Activated T-cell treated with anti-CD3 and anti-CD28 coated beads for 24 hours (primary cell): ENCODE data around the gene MERTK.
"Not testable (repeated sequence)": the region's sequence is repeated elsewhere in the genome, so short reads cannot be mapped to it uniquely, and the experiment has no call there.

Experiments
- DNase-seq: peaks from one replicate; pipeline ENCODE4 v3.0.0-alpha.2; 2020; ENCODE audit warnings: low read depth

MERTK gene

DNA sequence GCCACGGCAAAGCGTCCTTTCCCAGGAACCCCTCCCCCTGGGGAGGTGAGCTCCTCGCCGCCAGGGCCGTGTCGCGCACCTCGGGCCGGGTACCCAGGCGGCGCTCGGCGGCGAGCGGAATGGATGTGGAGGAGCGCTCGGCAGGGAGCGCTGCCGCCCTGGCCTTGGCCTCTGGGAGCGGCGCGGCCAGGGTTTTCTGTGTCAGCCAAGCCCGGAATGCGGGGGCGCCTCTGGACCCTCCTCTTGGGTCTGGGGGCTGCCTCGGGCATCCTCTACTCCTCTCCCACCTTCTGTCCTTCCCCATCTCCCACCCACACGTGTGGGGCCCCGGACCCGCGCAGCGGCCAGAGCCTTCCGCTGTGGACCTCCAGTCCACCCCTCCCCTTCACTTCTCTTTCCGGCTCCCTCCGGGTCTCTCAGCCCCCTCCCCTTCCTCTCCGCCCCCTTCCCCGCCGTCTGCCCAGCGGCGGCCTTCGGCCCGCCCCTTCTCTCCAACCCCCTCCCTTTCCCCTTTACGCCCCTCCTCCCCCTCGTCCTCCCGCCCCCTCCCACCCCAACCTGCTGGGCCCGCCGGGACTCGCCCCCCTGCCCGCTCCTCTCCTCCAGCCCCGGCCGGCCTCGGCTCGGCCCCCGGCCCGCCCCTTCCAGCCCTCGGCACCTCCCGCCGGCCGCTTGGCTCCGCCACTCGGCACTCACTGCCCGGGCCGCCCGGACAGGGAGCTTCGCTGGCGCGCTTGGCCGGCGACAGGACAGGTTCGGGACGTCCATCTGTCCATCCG, at the start of gene MERTK:
Gene MERTK, plus strand, starts transcription at position 684 of the 779 bp plus-strand sequence. CDS start 129 bp downstream, outside the sequence.
- no peak for DNase-seq

DNA sequence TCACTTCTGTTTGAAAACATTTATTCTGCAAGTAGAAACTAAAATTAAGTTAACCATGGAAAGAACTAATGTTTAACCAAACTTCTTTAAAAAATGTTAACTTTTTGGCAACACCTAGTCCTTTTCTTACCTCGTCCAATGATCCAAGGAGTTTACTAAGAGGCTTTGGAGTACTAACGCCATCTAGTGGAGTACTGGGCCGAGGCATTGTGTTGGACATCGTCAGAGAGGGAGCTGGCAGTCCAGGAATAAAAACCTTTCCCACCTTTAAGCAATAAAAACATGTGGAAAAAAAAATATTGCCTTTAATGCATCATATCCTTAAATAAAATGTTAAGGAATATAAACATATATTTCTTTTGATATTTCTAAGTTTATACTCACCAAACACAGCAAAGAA, 47.8 kb upstream of the MERTK start:
- DNase-seq: not testable (repeated sequence)

DNA sequence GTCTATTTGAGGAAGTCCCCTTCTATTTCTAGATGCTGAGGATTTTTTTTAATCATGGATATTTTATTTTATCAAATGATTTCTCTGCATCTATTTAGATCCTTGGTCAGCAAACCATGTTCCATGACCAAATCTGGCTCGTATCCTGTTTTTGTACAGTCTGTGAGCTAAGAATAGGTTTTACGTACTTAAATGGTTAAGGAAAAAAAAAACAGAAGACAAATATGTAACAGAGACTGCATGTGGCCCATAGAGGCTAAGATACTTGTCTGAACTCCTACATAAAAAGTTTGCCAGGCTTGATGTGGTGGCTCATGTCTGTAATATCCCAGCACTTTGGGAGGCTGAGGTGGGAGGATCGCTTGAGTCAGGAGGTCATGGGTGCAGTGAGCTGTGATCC, 45.9 kb upstream of the MERTK start:
- not testable (repeated sequence) for DNase-seq

DNA sequence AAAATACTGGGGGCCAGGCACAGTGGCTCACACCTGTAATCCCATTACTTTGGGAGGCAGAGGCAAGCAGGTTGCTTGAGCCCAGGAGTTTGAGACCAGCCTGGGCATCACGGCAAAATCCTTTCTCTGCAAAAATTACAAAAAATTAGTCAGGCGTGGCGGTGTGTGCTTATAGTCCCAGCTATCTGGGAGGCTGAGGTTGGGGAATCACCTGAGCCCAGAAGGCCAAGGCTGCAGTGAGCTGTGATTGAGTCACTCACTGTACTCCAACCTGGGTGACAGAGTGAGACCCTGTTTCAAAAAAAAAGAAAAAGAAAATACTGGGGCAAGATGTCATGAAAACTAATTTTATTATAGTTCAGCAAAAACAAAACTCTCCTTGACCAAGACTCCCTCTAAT, 38.4 kb upstream of the MERTK start:
- DNase-seq: not testable (repeated sequence)

DNA sequence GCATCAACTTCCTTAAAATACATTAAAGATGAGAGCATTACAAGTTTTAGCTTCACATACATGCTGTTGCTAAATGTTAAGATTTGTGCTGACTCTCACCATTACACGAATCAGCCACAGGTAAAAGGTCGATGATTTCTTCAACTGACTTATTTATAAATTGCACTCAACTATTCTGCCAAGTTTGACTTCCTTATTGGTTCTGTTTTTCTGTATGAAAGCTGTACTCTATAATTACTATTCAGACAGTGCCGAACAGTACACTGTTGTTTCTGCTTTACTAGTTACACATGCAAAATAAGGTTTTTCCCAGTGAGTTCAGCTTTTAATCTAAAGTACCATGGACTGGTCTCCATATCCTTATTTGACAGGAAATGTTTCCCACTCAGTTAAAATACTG, 33.3 kb upstream of the MERTK start:
- not testable (repeated sequence) for DNase-seq

DNA sequence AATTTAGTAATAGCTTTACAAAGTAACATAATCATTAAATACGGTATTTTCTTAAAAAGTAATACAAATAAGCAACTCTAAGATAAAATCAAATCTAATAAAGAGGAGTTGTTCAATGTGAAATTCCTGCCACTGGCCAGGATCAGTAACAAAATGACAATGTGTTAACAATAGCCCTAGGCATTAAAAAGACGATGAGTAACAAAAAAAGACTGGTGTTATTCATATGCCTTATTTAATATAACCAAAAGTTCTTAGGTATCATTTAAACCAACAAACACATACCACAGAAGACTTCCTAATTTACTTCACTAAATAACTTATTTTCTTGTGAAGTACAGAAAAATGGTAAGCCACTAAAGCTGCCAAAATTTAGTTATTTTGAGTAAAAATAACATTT, 25.6 kb upstream of the MERTK start:
- DNase-seq: not testable (repeated sequence)

DNA sequence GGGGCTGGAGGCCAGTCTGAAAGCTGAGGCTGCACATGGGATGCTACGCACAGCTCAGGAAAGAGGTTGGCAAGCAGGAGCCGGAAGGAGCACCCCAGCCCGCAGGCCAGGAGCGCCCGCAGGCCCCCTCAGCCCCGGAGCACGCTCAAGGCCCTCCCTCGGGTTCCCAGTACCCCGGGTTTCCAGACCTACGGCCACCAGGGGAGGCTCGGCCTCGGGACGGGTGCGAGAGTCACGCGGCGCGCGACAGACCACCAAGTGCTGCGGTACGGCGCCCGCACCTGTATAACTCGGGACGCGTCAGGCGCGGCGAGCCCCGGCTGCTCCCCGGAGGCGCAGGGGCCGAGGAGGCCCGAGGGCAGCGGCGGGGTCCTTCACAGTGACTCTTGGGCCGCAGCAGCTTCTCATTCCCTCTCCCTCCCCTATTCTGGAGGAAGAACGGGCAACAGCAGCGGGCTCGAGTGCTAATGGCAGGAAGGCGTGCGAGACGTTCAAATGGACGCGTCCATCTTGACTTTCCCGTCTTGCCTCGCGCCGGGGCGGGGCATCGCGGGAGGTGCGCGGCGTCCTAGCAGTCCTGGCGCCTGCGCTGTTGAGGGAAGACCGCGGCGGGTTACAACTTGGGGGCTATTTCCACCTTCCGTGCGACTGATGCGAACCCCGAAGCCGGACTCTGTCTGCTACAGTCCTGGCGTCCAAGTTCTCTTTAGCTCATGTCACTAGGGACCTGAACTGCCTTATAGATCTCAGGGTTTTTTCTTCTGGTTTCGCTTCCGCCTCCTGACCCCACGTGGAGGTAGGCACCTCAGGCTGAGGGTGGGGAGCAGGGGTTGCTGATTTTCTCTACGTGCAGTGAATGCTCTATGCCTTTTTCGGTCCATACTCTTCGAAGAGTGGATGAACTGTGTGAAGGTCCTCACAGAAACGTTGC, 14.5 kb upstream of the MERTK start, which contains the start of gene ANAPC1:
Gene ANAPC1, minus strand, starts transcription at position 533 of the 931 bp plus-strand sequence. CDS start 3,368 bp downstream, outside the sequence.
- DNase-seq: peak; percentile 84

DNA sequence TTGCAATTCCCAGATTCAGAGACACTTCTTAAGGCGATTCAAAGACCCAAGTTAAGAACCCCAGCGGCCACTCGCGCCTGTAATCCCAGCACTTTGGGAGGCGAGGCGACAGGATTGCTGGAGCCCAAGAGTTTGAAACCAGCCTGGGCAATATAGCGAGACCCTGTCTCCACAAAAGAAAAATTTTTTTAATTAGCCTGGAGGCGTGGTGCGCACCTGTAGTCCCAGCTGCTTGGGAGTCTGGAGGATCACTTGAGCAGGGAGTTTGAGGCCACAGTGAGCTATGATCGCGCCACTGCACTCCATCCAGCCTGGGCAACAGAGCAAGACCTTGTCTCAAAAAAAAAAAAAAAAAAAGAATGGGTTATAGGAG, 13.8 kb upstream of the MERTK start:
- DNase-seq: no peak

DNA sequence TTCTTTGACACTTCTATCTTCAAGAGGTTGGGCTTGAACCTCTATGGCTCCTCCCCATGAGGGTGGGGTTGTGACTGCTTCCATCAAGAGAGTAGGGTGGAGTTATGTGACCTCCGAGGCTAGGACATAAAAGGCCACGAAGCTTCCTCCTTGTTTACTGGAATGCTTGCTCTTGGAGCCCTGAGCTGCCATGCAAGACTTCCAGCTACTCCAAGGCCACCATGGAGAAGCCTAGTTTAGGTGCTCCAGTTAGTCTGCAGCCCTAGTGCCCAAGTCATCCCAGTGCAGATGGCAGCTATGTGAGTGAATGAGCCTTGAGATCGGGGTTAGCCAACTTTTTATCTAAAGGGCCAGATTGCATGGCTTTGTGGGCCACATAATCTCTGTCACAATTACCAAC, 2.4 kb upstream of the MERTK start:
- DNase-seq: no peak

DNA sequence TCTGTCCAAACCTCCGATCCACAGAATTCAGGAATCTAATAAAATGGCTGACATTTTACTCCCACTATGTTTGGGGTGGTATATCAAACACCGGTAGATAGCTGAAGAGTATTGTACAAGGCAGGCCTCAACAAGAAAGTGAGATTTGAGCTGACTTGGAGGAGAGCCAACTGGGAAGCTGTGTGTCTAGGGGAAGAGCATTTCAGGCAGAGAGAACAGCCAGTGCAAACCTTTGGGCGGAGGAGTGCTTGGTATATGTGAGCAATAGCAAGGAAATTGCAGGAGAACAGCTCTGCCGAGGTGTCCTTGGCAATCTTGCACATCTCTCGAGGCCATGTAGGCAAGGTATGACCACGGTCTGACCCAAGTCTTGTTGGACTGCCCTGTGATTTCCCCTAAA, 1.8 kb upstream of the MERTK start:
- DNase-seq: no peak

DNA sequence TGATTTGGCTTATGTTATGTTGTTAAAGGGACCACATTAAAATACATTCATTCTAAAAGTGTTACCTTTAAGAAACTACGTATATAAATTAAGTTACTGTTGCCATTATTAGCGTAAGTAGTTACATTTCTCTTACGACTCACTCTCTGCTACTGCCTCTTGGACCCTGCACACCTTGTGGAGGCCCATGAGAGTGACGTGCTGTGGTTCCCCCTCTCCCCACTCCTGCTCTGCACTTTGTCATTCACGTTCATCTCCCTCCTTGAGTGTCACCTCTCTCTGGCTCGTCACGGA, 830 bp upstream of the MERTK start:
- no peak for DNase-seq

DNA sequence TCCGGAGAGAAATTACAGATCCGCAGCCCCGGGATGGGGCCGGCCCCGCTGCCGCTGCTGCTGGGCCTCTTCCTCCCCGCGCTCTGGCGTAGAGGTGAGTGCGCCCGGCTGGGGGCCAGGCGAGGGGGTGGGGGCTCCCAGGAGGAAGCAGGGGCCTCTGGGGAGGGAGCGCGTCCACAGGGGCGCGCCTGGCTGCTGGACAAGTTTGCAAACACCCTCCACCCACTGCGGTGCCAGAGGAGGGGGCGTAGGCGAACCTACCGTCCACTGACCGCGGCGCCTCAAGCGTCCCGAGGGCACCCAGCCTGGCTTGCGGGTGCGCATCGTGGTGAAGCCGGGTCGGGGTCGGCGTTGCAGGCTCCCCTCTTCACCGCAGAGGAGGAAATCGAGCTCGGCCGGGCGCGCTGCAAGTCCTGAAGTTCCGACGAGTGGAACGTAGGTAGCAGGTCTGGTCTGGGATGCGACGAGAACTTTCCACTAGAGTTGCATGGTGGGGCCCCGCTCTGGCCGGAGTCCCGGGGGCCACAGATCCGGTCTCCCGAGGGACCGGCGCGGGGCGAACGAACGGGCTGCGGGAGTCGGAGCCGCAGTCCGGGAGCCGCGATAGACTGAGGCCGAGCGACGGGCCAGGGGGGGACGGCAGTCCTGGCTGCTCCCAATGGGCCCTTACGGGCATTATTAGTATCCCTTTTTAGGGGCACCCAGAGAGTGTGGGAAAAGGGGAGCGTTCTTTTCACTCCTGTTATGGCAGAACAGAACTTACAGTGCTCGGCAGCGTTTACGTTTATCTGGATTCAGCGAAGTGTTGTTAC, 502 bp downstream of the MERTK start:
- no peak for DNase-seq

DNA sequence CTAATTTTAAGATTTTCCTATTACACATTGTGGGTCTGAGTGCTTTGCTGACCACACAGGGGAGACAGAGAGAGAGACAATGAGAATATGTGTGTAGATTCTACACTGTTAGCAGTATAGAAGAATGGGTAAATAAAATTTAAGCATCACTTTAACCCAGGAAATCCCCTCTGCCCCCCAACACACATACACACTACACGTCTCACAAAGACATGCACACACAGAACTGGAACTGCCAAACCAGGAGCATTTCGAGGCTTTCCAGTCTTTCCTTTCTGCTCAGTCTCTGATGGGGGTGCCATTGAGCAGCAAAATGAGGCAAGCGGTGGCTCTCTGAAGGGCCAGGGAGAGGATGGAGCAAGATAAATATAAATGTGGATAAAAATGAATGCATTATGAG, 2.5 kb downstream of the MERTK start:
- no peak for DNase-seq

DNA sequence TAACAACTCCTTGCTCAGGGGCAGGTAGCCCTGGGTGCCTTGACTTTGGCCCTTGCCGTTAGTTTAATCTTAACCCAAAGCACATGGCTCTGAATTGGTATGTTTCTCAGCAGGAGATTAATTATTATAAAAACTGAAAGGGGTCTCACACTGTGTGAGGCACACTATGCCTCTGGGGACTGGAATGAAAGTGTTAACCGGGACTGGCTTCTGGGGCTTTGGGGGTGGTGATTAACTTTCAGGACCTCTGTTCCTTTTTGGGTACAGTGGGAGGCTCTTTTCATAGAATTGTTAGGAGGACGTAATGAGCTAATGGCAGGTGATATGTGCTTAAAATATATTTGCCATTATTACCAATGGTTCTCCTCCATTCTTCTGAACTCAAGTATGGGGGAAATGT, 5.1 kb downstream of the MERTK start:
- no peak for DNase-seq

DNA sequence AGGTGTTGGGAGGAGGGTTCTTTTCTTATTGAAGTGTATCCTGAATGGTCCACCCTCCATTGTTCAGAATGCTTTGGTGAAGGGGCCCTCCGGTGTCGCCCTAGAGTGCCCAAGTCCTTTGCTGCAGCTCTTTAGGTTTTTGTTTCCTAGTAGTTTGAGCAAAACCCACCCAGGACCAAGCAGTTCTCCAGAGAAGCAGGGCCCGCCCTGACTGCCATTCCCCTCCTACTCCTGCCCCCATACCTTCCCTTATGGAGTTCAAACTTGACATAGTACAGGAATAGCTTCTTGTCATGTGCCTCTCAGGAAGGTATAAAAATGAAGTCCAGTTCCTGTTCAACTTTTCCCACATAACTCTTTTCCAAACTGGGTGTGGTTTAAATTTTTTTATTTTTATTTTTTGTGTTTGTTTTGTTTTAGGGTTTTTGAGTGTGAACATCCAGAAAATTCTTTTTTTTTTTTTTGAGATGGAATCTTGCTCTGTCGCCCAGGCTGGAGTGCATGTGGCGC, 5.6 kb downstream of the MERTK start:
- DNase-seq: no peak

DNA sequence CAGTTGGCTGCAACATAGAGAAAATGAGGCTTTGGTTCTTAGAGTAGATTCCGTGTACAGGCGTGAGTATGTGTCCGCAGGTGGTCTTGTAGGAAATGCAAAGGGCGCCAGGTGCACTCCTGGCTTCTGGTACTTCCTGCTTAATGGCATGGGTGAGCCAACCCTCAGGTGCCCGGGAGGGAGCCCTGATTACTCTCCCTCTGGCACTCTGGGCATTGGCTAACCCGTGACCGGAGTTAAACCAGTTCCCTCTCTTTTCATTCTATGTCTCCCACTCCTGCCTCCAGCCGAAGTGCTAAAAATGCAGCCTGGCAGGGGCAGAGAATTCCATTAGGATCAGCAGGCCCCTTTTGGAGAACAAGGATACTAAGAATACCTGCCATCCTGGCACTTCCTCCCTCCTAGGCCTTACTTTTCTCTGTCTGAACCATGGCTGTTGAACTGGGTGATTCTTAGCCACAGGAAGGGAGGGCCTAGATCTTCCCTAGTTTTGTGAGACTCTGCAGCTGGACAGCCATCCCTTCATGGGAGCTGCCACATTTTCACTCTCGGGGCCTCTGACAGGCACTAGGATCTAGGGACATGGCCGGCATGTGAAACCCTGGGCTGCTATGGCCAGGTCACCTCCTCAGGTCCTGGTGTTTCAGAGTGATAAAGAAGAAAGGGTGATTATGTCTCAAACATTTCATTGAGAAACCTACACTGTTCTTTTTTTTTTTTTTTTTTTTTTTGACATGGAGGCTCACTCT, 6.5 kb downstream of the MERTK start:
- DNase-seq: no peak

DNA sequence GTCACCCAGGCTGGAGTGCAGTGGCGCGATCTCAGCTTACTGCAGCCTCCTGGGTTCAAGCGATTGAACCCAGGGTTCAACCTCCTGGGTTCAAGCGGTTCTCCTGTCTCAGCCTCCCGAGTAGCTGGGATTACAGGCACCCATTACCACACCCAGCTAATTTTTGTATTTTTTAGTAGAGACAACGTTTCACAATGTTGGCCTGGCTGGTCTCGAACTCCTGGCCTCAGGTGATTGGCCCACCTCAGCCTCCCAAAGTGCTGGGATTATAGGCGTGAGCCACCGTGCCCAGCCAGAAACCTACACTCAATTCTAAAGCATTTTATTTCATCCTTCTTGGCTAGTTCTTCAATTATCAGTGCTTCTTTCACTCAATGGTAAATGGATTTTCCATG, 7.1 kb downstream of the MERTK start:
- not testable (repeated sequence) for DNase-seq

DNA sequence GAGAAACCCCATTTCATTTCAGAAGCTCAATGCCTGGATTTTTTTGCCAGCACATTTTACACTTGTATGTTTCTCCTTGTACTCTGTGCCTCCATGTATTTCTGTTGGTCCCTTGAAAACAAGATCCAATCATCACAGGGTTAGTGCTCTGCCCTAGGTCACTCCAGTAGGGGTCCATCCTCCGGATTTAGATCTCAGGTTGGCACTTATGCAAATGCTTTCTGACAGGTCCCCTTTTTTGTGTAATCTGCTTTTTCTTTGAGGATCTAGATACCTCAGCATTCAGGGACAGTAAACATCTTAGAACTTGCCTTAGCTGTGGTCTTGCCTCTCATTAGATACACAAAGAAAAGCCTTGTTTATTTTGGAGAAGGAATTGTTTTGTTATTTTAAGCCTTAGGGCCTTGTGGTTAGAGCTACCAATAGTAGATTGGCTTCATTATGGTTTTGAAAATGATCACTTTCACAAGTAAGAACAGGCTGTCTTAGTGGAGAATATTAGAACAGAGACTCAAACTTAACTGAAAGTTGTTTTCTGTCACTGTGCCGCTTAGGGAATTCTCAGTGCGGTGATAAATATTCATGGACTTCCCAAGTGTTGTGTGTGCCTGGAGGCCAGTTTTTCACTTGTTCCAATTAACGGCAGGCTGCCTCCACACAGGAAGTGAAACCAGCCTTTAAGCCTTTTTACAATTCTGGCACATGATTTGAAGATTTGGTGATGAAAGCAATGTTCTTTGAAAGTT, 7.8 kb downstream of the MERTK start:
- DNase-seq: no peak

DNA sequence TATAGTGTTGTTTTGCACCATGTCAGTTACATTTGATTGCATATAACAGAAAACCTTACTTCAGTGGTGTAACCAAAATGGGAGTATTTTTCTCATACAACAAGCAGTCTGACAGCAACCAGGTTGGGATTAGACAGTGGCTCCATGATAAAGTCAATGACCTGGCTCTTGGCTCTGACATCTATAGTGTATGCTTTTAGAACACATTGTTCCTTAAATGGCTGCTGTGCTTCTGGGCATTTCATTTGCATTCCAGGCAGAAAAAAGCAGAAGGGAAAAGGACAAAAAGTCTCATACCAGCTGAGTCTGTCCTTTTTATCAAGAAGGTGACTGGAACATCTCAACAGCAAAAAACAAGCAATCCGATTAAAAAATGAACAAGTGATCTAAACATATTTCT, 10.2 kb downstream of the MERTK start:
- no peak for DNase-seq

DNA sequence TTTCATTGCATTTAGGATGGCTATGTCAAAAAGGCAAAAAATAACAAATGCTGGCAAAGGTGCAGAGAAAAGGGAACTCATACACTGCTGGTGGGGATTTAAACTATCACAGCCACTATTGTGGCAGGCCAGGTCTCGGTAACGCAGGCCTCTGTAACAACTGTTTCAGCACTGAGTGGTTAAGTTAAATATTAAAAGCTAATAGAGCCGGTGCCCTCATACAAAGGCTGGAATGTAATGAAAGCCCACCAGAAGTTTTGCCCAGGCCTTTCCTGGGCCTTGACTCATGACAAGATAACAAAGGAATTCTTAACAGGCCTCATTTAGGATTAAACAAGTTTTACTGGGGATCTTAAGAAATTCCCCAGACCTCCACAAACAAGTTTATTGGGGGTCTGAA, 10.7 kb downstream of the MERTK start:
- no peak for DNase-seq

DNA sequence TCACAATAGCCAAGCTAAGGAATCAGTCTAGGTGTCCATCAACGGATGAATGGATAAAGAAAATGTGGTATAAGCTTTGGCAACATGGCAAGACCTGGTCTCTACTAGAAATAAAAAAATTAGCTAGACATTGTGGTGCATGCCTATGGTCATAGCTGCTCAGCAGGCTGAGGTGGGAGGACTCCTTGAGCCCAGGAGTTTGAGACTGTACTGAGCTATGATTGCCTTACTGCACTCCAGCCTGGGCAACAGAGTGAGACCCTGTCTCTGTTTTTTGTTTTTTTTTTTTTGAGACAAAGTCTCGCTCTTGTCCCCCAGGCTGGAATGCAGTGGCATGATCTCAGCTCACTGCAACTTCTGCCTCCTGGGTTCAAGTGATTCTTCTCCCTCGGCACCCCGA, 11.6 kb downstream of the MERTK start:
- not testable (repeated sequence) for DNase-seq
